Measurements from ENCODE around the gene GGTLC2. TPM values are rescaled to one million over a fixed set of nuclear protein-coding genes. Genes with fewer than 3 reads are reported as not detected.
"Not testable (repeated sequence)": the region's sequence is repeated elsewhere in the genome, so short reads cannot be mapped to it uniquely, and the experiment has no call there.

The GGTLC2 gene
- total RNA-seq, 1 donor, result not detected

DNA sequence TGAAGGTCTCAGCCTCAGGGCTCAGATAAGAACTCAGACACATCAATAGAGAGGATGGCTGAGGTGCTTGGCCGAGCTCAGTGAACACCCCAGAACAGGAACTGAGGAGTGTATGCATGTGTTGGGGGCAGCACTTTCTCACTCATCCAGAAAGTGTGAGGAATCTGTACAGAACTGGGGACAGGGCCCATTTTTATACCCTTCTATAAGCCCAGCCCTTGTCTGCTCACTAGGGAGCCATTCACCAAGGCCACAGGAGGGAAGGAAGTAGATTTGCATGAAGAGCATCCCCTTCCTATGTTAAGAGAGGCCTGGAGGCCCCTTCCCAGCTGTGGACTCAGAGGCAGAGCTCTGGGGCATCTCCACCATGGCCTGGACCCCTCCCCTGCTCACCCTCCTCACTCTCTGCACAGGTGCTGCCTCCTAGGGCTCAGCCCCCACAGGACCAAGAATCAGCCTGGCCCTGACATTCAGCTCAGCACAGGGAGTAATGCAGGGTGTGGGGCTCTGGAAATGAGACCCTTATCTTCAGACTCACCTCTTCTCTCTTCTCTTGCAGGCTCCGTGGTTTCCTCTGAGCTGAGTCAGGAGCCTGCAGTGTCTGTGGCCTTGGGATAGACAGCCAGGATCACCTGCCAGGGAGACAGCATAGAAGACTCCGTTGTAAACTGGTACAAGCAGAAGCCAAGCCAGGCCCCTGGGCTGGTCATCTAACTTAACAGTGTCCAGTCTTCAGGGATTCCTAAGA, 39.9 kb upstream of the GGTLC2 start:
- TF ChIP-seq, protein P1, sequence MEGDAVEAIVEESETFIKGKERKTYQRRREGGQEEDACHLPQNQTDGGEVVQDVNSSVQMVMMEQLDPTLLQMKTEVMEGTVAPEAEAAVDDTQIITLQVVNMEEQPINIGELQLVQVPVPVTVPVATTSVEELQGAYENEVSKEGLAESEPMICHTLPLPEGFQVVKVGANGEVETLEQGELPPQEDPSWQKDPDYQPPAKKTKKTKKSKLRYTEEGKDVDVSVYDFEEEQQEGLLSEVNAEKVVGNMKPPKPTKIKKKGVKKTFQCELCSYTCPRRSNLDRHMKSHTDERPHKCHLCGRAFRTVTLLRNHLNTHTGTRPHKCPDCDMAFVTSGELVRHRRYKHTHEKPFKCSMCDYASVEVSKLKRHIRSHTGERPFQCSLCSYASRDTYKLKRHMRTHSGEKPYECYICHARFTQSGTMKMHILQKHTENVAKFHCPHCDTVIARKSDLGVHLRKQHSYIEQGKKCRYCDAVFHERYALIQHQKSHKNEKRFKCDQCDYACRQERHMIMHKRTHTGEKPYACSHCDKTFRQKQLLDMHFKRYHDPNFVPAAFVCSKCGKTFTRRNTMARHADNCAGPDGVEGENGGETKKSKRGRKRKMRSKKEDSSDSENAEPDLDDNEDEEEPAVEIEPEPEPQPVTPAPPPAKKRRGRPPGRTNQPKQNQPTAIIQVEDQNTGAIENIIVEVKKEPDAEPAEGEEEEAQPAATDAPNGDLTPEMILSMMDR (IDR thresholded peaks at IDR 0.05; ENCODE audit: insufficient read depth, low read depth, low read length), result no peak

DNA sequence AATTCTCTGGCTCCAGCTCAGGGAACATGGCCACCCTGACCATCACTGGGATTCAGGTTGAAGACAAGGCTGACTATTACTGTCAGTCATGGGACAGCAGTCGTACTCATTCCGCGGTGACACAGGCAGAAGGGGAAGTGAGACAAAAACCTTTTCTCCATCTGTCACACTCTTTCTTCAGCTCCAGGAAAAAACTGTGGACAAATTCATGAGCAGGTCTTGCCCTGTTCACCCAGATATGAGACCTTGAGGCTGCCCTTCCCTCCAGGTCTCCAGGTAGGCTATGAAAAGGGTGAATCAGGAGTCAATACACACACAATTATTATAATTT, 39.4 kb upstream of the GGTLC2 start:
- DNase-seq (ENCODE audit: low read depth), result no peak
- TF ChIP-seq, protein P1 (IDR thresholded peaks at IDR 0.05; ENCODE audit: insufficient read depth, low read depth, low read length), result no peak
- no peak overlapping the region for H3K4me3 ChIP-seq (ENCODE audit: low read depth, low read length)

More for the DNA sequence above, 39.9 kb upstream of the GGTLC2 start:
- H3K4me3 ChIP-seq (ENCODE audit: low read depth, low read length), result no peak overlapping the region
- DNase-seq (ENCODE audit: low read depth), result no peak

DNA sequence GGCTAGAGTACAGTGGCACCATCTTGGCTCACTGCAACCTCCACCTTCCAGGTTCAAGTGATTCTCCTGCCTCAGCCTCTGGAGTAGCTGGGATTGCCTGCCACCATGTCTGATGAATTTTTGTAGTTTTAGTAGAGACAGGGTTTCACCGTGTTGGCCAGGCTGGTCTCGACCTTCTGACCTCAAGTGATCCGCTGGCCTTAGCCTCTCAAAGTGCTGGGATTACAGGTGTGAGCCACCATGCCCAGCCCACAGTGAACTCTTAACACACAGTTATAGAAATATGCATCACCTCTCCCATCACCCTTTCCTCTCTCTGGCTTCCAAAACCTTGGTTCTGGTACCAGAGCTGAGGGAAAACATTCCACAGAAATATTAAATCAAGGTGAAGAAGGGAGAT, 36.4 kb upstream of the GGTLC2 start:
- H3K4me3 ChIP-seq (ENCODE audit: low read depth, low read length); DNase-seq (ENCODE audit: low read depth): not testable (repeated sequence)

DNA sequence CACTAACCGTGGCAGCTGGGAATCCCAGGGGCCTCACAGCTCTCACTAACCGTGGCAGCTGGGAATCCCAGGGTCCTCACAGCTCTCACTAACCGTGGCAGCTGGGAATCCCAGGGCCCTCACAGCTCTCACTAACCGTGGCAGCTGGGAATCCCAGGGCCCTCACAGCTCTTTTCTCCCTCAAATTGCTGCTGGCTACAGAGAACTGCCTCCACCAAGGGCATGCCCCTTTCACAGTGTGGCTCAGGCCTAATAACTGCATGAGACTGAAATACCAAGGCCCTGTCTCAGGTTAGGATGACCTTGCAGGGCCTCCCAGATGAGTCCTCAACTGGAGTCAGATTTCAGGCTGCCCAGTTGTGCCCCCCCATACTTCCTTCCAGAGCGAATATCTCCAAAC, 35.1 kb upstream of the GGTLC2 start:
- TF ChIP-seq, protein P1 (IDR thresholded peaks at IDR 0.05; ENCODE audit: insufficient read depth, low read depth, low read length), result no peak
- H3K4me3 ChIP-seq (ENCODE audit: low read depth, low read length), result no peak overlapping the region
- no peak for DNase-seq (ENCODE audit: low read depth)

DNA sequence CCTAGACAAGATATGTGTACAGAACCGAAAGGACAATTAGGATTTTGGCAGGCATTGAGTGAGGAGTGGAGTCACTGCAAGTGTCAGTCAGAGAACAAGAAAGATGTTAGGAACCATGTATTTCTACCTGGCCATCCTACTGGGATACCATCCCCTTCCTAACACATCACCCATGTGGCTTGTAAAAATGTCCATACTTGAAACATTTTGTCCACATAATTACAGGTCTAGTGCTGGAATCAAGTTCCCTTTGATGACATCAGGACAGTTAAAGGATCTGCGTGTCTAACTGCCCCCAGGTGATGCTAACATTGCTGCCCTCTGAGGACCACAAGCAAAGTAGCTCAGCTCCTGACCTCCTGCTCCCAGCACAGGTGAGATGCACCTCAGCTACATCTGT, 31.9 kb upstream of the GGTLC2 start:
- H3K4me3 ChIP-seq (ENCODE audit: low read depth, low read length), result no peak overlapping the region
- no peak for DNase-seq (ENCODE audit: low read depth)
- TF ChIP-seq, protein P1 (IDR thresholded peaks at IDR 0.05; ENCODE audit: insufficient read depth, low read depth, low read length), result no peak

DNA sequence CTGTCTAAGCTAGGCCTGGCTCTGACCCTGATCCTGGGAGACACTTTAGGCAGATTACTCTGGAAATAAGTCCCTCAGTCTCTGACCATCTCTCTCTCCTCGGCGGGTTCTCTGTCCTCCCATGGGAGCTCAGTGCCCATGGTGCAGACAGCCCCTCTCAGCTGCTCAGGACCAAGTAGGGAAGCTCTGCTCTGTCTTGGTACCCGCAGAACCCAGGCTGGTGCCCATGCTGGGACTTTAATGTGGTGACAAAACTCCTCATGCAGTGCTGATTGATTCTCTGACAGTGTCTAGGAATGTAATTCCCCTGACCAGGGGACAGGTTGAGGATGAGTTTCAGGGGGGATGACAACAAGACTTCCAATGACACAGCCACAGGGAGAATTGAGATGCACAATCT, 30.3 kb upstream of the GGTLC2 start:
- TF ChIP-seq, protein P1 (IDR thresholded peaks at IDR 0.05; ENCODE audit: insufficient read depth, low read depth, low read length), result no peak
- no peak for DNase-seq (ENCODE audit: low read depth)
- no peak overlapping the region for H3K4me3 ChIP-seq (ENCODE audit: low read depth, low read length)

DNA sequence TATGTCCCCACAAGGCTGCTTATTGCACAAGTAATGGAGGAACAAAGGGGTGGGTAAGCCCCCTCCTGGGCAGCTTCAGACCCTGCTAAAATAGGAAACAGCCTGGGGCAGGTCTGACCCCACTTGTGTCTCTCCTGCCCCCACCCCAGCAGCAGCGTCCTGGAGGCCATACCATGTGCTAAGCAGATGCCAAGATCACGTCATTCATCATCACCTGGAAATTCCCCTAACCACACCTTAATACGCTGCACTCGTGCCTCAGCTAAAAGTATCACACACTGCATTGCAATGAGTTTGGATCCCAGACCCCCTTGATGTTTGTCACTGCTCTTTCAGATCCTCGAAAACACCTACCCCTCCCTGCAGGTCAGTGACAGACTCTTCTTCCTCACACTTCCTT, 27.8 kb upstream of the GGTLC2 start:
- TF ChIP-seq, protein P1 (IDR thresholded peaks at IDR 0.05; ENCODE audit: insufficient read depth, low read depth, low read length), result no peak
- DNase-seq (ENCODE audit: low read depth), result no peak
- H3K4me3 ChIP-seq (ENCODE audit: low read depth, low read length), result no peak overlapping the region
